Measurements from ENCODE around the gene SPG7.
"Not testable (repeated sequence)": the region's sequence is repeated elsewhere in the genome, so short reads cannot be mapped to it uniquely, and the experiment has no call there.

Gene SPG7

DNA sequence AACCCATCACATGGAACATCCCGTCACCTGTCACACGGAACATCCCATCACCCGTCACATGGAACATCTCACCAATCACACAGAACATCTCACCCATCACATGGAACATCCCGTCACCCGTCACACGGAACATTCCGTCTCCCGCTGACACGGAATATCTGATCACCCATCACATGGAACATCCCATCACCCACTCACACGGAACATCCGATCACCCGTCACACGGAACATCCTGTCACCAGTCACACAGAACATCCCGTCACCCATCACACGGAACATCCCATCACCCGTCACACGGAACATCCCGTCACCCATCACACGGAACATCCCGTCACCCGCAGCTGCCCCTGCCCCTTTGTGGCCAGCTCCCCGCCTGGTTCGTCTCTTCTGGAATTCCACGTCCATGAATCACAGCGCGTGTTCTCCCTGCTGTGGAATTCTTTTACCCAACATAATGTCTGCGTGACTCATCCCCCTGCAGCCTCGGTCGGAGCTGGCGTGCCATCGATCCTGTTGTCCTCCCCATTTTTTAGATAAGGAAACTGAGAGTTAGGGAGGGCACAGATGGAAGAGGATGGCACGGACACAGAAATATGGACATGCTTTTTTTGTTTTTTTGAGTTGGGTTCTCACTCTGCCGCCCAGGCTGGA, 73.0 kb downstream of the SPG7 start:
- DNase-seq (ENCODE audit: low read depth) = no peak

- no peak for DNase-seq (ENCODE audit: low read depth)
Observed at GRCh38 chr16:89581861-89582563, 73.8 kb downstream of the SPG7 start.

- no peak for DNase-seq (ENCODE audit: low read depth)
Observed at GRCh38 chr16:89582614-89583196, 74.5 kb downstream of the SPG7 start.

DNA sequence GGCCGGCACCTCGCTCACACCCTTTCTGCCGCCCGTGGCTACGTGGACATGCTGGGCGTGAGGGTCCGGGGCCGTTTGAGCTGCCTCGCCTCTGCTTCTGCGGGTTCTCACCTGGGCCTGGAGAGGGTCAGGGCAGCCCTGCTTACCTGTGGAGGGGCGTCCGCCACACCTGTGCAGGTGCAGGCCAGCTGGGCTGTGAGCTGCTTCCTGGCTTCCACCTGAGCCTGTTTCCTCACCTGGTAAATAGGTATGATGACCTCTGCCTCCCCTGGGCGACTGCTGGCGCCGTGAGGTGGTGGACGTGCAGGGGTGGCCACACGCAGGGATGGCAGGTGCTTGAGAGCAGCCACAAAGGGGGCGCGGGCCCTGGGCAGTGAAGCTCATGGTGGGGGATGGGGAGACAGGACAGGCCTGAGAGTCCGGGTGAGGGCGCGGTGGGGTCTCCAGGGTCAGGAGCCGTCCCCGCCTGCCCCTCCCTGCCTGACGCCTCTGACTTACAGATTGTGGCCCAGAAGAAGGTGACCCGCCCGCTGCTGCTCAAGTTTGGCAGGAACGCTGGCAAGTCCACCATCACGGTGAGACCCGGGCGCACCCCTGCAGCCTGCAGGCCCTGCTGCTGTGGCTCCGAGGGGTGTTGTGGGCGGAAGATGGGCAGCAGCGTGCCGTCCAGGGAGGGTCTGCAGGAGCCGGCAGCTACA, 75.1 kb downstream of the SPG7 start:
- DNase-seq (ENCODE audit: low read depth) = no peak

- no peak for DNase-seq (ENCODE audit: low read depth)
Observed at GRCh38 chr16:89583895-89584644, 75.9 kb downstream of the SPG7 start.

GRCh38 chr16:89584768-89585549, 76.8 kb downstream of the SPG7 start:
- no peak for DNase-seq (ENCODE audit: low read depth)

GRCh38 chr16:89586218-89586617, 78.0 kb downstream of the SPG7 start:
- DNase-seq (ENCODE audit: low read depth) = no peak

GRCh38 chr16:89586853-89587252, 78.7 kb downstream of the SPG7 start:
- no peak for DNase-seq (ENCODE audit: low read depth)

DNA sequence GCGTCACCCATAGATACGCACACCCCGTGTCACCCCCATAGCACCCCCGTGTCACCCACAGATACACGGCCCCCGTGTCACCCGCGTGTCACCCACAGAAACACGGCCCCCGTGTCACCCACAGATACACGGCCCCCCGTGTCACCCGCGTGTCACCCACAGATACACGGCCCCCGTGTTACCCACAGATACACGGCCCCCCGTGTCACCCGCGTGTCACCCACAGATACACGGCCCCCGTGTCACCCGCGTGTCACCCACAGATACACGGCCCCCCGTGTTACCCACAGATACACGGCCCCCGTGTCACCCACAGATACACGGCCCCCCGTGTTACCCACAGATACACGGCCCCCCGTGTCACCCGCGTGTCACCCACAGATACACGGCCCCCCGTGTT, 79.5 kb downstream of the SPG7 start:
- not testable (repeated sequence) for DNase-seq (ENCODE audit: low read depth)

GRCh38 chr16:89588413-89589109, 80.4 kb downstream of the SPG7 start:
- no peak for DNase-seq (ENCODE audit: low read depth)

DNA sequence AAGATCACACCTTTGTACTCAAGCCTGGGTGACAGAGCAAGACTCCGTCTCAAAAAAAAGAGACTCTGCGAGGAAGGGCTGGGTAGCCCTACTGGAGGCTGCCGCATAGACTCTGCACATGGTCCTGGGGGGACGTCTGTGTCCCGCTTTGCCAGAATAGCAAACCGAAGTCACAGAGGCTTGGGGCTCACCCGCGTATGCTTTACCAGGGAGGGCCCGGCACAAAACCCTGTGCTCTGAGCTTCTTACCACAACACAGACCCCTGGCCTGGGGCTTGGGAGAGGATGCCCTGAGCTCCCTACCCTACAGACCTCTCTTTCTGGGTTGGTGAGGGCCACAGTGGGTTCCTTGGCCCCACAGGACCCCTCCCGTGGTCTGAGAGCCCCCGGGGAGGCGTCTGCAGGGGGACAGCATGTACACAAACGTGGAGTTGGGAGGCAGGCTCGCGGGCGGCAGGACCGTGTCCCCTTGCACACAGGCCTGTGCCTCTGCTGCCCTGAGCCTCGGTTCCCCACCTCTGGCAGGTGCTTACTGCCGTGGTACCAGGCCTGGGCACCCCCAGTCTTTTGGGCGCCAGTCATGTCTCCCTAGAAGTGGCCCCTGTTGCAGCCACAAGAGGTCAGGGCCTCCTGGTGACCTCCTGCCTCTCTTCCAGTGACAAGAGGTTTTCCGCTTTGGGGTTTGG, 81.2 kb downstream of the SPG7 start:
- DNase-seq (ENCODE audit: low read depth) = no peak

GRCh38 chr16:89593841-89594240, 85.6 kb downstream of the SPG7 start:
- peak; percentile 48 for DNase-seq (ENCODE audit: low read depth)

DNA sequence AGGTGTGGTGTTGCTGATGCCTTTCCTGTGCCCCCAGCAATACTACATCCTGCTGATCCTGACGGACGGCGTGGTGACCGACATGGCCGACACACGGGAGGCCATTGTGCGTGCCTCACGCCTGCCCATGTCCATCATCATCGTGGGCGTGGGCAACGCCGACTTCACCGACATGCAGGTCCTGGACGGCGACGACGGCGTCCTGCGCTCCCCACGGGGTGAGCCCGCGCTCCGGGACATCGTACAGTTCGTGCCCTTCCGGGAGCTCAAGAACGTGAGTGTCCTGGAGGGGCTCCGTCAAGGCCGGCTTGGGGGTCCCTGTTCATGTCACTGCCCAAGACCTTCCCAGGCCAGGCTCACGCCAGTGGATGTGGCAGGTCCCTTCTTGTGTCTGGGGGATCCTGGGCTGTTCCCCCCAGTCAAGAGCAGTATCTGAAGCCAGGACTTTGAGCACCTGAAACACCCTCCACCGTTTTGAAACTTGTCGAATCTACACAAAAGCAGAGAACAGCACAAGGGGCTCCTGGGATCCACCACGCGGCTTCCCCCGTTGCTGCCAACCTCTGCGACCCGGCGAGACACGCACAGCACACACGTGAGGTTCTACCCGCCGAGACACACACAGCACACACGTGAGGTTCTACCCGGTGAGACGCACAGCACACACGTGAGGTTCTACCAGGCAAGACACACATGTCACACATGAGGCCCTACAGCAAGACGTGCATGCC, 87.3 kb downstream of the SPG7 start:
- DNase-seq (ENCODE audit: low read depth) = no peak

- no peak for DNase-seq (ENCODE audit: low read depth)
Observed at GRCh38 chr16:89596061-89596689, 88.0 kb downstream of the SPG7 start.

GRCh38 chr16:89596957-89597649, 88.9 kb downstream of the SPG7 start:
- DNase-seq (ENCODE audit: low read depth) = no peak

GRCh38 chr16:89598199-89598598, 90.0 kb downstream of the SPG7 start:
- DNase-seq (ENCODE audit: low read depth) = no peak

- DNase-seq (ENCODE audit: low read depth) = no peak
Observed at GRCh38 chr16:89599451-89599858, 91.3 kb downstream of the SPG7 start.

- DNase-seq (ENCODE audit: low read depth) = no peak
Observed at GRCh38 chr16:89599902-89600301, 91.7 kb downstream of the SPG7 start.
